GM23248 (cell line): ENCODE data around the gene NRG3.

Source experiments
- EZH2 ChIP-seq: fragments of 200-600 bp; sonication (generic); IDR thresholded peaks from 2 replicates; pipeline ENCODE4 v1.6.1; 2018; ENCODE audit warnings: antibody characterized with exemption, mild to moderate bottlenecking; ENCODE audit not compliant: insufficient read depth, poor library complexity, severe bottlenecking
- EZH2phosphoT487 ChIP-seq: fragments of 200-600 bp; sonication (generic); IDR thresholded peaks from 2 replicates; pipeline ENCODE4 v1.6.1; 2018; ENCODE audit warnings: antibody characterized with exemption, moderate library complexity, mild to moderate bottlenecking, low read depth; ENCODE audit not compliant: insufficient read depth

DNA sequence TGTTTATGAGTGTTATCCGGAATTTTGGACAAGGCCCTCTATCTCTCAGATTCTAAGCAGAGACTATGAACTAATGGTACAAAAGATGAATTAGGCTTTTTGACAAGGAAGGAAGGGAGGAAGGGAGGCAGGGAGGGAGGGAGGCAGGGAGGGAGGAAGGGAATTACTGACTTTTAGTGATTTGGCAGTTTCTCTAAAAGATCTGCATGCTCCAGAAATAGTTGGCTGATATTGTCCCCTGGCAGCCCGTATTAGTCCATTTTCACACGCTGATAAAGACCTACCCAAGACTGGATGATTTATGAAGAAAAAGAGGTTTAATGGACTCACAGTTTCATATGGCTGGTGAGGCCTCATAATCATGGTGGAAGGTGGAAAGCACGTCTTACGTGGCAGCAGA lies 1093.5 kb downstream of the NRG3 start:
- no peak for TF ChIP-seq EZH2
- TF ChIP-seq EZH2phosphoT487, result no peak
